Activated B cell treated with CpG ODN at 0.5 μM for 24 hours (primary cell): Measurements from ENCODE around the gene SRRM1. TPM values are rescaled to one million over a fixed set of nuclear protein-coding genes. Genes with fewer than 3 reads are reported as not detected.

ENCODE experiments used
- ATAC-seq: fragments of 200-7000 bp; cut with Tn5 transposase; one replicate; pipeline ENCODE4 v1.10.0; 2021; ENCODE audit warnings: low read depth, mild to moderate bottlenecking, moderate library complexity
- CTCF ChIA-PET: fragments of 350-600 bp; sonication (Branson Sonifier 250); formaldehyde crosslinking; loops from one replicate; lab custom pipeline; 2021; ENCODE audit warnings: antibody characterized with exemption; lab: Charles Lee
- POLR2A ChIA-PET: fragments of 350-600 bp; sonication (Branson Sonifier 250); formaldehyde crosslinking; loops from one replicate; lab custom pipeline; 2021; ENCODE audit warnings: antibody characterized with exemption; lab: Charles Lee
- DNase-seq: peaks from one replicate; pipeline ENCODE4 v3.0.0; 2022
- H3K27ac Mint-ChIP-seq: one replicate; pipeline ENCODE4 v1.8.0; 2020; ENCODE audit warnings: mixed read lengths
- H3K27me3 Mint-ChIP-seq: one replicate; pipeline ENCODE4 v1.8.0; 2021; ENCODE audit warnings: mixed read lengths
- H3K36me3 Mint-ChIP-seq: one replicate; pipeline ENCODE4 v1.8.0; 2021; ENCODE audit warnings: low read depth, mixed read lengths
- H3K4me1 Mint-ChIP-seq: one replicate; pipeline ENCODE4 v1.8.0; 2021; ENCODE audit warnings: mixed read lengths
- H3K4me3 Mint-ChIP-seq: one replicate; pipeline ENCODE4 v1.8.0; 2020; ENCODE audit warnings: mild to moderate bottlenecking, mixed read lengths
- H3K9me3 Mint-ChIP-seq: one replicate; pipeline ENCODE4 v1.8.0; 2020; ENCODE audit warnings: mixed read lengths
- intact Hi-C: fragments of 100-400 bp; cut with micrococcal nuclease; formaldehyde crosslinking; loops from one replicate; pipeline ENCODE4 v1.15.1; 2024
- total RNA-seq: library from RNA; stranded (reverse); gene quantifications from 2 replicates; pipeline ENCODE4 v1.2.3, GENCODE V29; 2022
- TF ChIP-seq, protein P1 (sequence below): fragments of 200-600 bp; IDR thresholded peaks from one replicate; pipeline ENCODE4 v1.8.0; 2022; ENCODE audit warnings: antibody characterized with exemption, mild to moderate bottlenecking

SRRM1 gene
- total RNA-seq, 1 donor from 2014 or later, result 220 TPM

- intact Hi-C loops, result no loop called here
- peaks cover 15% of the 10 kb centered on the region for H3K4me1 Mint-ChIP-seq
- H3K36me3 Mint-ChIP-seq, result no peaks in the 10 kb centered on the region
- H3K9me3 Mint-ChIP-seq, result no peaks in the 10 kb centered on the region
- TF ChIP-seq, protein P1, sequence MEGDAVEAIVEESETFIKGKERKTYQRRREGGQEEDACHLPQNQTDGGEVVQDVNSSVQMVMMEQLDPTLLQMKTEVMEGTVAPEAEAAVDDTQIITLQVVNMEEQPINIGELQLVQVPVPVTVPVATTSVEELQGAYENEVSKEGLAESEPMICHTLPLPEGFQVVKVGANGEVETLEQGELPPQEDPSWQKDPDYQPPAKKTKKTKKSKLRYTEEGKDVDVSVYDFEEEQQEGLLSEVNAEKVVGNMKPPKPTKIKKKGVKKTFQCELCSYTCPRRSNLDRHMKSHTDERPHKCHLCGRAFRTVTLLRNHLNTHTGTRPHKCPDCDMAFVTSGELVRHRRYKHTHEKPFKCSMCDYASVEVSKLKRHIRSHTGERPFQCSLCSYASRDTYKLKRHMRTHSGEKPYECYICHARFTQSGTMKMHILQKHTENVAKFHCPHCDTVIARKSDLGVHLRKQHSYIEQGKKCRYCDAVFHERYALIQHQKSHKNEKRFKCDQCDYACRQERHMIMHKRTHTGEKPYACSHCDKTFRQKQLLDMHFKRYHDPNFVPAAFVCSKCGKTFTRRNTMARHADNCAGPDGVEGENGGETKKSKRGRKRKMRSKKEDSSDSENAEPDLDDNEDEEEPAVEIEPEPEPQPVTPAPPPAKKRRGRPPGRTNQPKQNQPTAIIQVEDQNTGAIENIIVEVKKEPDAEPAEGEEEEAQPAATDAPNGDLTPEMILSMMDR, result no peak
- CTCF ChIA-PET, result no interaction called here
- POLR2A ChIA-PET, result no interaction called here
- no peak overlapping the region for H3K4me3 Mint-ChIP-seq
- no peak for ATAC-seq
- H3K27ac Mint-ChIP-seq, result no peak overlapping the region
- DNase-seq, result no peak
- no peaks in the 10 kb centered on the region for H3K27me3 Mint-ChIP-seq
Measured at GRCh38 chr1:24708938-24709337, 65.8 kb downstream of the SRRM1 start.

- intact Hi-C loops, result no loop called here
- H3K27me3 Mint-ChIP-seq, result no peaks in the 10 kb centered on the region
- H3K4me3 Mint-ChIP-seq, result no peak overlapping the region
- ChIA-PET POLR2A (interaction anchor here (0.5 to 1.4 kb wide), 4 partner anchors 15 to 932 kb away, joined by 3 to 8 read pairs (median 6); partner anchors contain the start of gene PITHD1), CTCF (no interaction called here)
- peaks cover 13% of the 10 kb centered on the region for H3K4me1 Mint-ChIP-seq
- no peak overlapping the region for H3K27ac Mint-ChIP-seq
- DNase-seq (no peak), ATAC-seq (no peak)
- no peaks in the 10 kb centered on the region for H3K36me3 Mint-ChIP-seq
- TF ChIP-seq, protein P1, result no peak
- H3K9me3 Mint-ChIP-seq, result no peaks in the 10 kb centered on the region
Measured at GRCh38 chr1:24709791-24710441, 66.8 kb downstream of the SRRM1 start.

- intact Hi-C loops, result no loop called here
- Mint-ChIP-seq H3K9me3 (no peaks in the 10 kb centered on the region), H3K27ac (no peak overlapping the region), H3K36me3 (no peaks in the 10 kb centered on the region), H3K27me3 (no peaks in the 10 kb centered on the region), H3K4me1 (peaks cover 3% of the 10 kb centered on the region), H3K4me3 (no peak overlapping the region)
- ATAC-seq, result no peak
- ChIA-PET CTCF (interaction anchor here (1.0 kb wide), 1 partner anchor 124 kb away, joined by 3 read pairs; no protein-coding TSS in a partner anchor), POLR2A (interaction anchor here (0.5 to 0.7 kb wide), 2 partner anchors 11 to 1574 kb away, joined by 10 to 12 read pairs; no protein-coding TSS in a partner anchor)
- no peak for DNase-seq
- TF ChIP-seq, protein P1, result no peak
Measured at GRCh38 chr1:24711329-24711728, 68.2 kb downstream of the SRRM1 start.

GRCh38 chr1:24713176-24713575, 70.1 kb downstream of the SRRM1 start:
- Mint-ChIP-seq H3K27me3 (no peaks in the 10 kb centered on the region), H3K36me3 (no peaks in the 10 kb centered on the region), H3K9me3 (no peaks in the 10 kb centered on the region), H3K4me1 (peaks cover 3% of the 10 kb centered on the region), H3K4me3 (no peak overlapping the region), H3K27ac (no peak overlapping the region)
- CTCF ChIA-PET, result interaction anchor here (0.6 kb wide), 1 partner anchor 55 kb away, joined by 5 read pairs; no protein-coding TSS in a partner anchor
- TF ChIP-seq, protein P1, result no peak
- POLR2A ChIA-PET, result interaction anchor here (0.7 kb wide), 1 partner anchor 61 kb away, joined by 3 read pairs; no protein-coding TSS in a partner anchor
- intact Hi-C loops, result no loop called here
- no peak for DNase-seq
- no peak for ATAC-seq

- ChIA-PET POLR2A (interaction anchor here (0.7 kb wide), 1 partner anchor 61 kb away, joined by 3 read pairs; no protein-coding TSS in a partner anchor), CTCF (no interaction called here)
- no peak overlapping the region for H3K4me3 Mint-ChIP-seq
- intact Hi-C loops, result no loop called here
- no peak for ATAC-seq
- no peaks in the 10 kb centered on the region for H3K36me3 Mint-ChIP-seq
- H3K9me3 Mint-ChIP-seq, result no peaks in the 10 kb centered on the region
- peaks cover 3% of the 10 kb centered on the region for H3K4me1 Mint-ChIP-seq
- TF ChIP-seq, protein P1, result no peak
- H3K27ac Mint-ChIP-seq, result no peak overlapping the region
- no peak for DNase-seq
- no peaks in the 10 kb centered on the region for H3K27me3 Mint-ChIP-seq
Measured at GRCh38 chr1:24713736-24714135, 70.6 kb downstream of the SRRM1 start.
